Loucy (cell line): ENCODE data around the gene PITX3.
"Not testable (repeated sequence)": the region's sequence is repeated elsewhere in the genome, so short reads cannot be mapped to it uniquely, and the experiment has no call there.

Source experiments
- H2AFZ ChIP-seq: fragments of 200-600 bp; sonication (generic); 2 replicates; pipeline ENCODE4 v1.6.0; 2016; ENCODE audit warnings: antibody characterized with exemption, mild to moderate bottlenecking, low read length, moderate library complexity
- H3F3A ChIP-seq: fragments of 200-600 bp; 2 replicates; pipeline ENCODE4 v1.6.0; 2016; ENCODE audit warnings: antibody characterized with exemption, low read depth, mild to moderate bottlenecking
- H3K27me3 ChIP-seq: fragments of 200-600 bp; sonication (generic); 2 replicates; pipeline ENCODE4 v1.6.1; 2014; ENCODE audit warnings: low read length, mild to moderate bottlenecking; ENCODE audit not compliant: insufficient read depth, poor library complexity, severe bottlenecking
- H3K36me3 ChIP-seq: fragments of 200-600 bp; sonication (generic); 2 replicates; pipeline ENCODE4 v1.6.1; 2016; ENCODE audit warnings: low read length; ENCODE audit not compliant: insufficient read depth
- H3K4me1 ChIP-seq: fragments of 200-600 bp; sonication (generic); 2 replicates; pipeline ENCODE4 v1.5.1; 2014; ENCODE audit warnings: low read length, mild to moderate bottlenecking; ENCODE audit not compliant: insufficient read depth, poor library complexity, severe bottlenecking
- H3K4me2 ChIP-seq: fragments of 200-600 bp; sonication (generic); 2 replicates; pipeline ENCODE4 v1.6.0; 2014; ENCODE audit warnings: antibody characterized with exemption, low read length, low read depth, mild to moderate bottlenecking; ENCODE audit not compliant: poor library complexity, severe bottlenecking
- H3K4me3 ChIP-seq: fragments of 200-600 bp; sonication (generic); 2 replicates; pipeline ENCODE4 v1.5.1; 2014; ENCODE audit warnings: low read length, mild to moderate bottlenecking, mixed read lengths; ENCODE audit not compliant: poor library complexity, severe bottlenecking
- H3K79me2 ChIP-seq: fragments of 200-600 bp; sonication (generic); 2 replicates; pipeline ENCODE4 v1.6.1; 2014; ENCODE audit warnings: low read length; ENCODE audit not compliant: insufficient read depth
- H3K9ac ChIP-seq: fragments of 200-600 bp; sonication (generic); 2 replicates; pipeline ENCODE4 v1.6.0; 2014; ENCODE audit warnings: mild to moderate bottlenecking, low read depth, low read length, moderate library complexity; ENCODE audit not compliant: poor library complexity, severe bottlenecking
- H3K9me2 ChIP-seq: fragments of 200-600 bp; sonication (generic); replicated peaks from 2 replicates; pipeline ENCODE4 v1.6.1; 2016; ENCODE audit warnings: low read depth, low read length, mixed read lengths
- H3K9me3 ChIP-seq: fragments of 200-600 bp; sonication (generic); 2 replicates; pipeline ENCODE4 v1.6.1; 2014; ENCODE audit warnings: mild to moderate bottlenecking, antibody characterized with exemption, low read length, low read depth; ENCODE audit not compliant: insufficient read depth
- H4K20me1 ChIP-seq: fragments of 200-600 bp; sonication (generic); 2 replicates; pipeline ENCODE4 v1.6.0; 2014; ENCODE audit warnings: antibody characterized with exemption, low read length, mild to moderate bottlenecking; ENCODE audit not compliant: insufficient read depth, poor library complexity, severe bottlenecking
- EZH2phosphoT487 ChIP-seq: fragments of 200-600 bp; IDR thresholded peaks from 2 replicates; pipeline ENCODE4 v1.6.1; 2018; ENCODE audit warnings: antibody characterized with exemption, mild to moderate bottlenecking, moderate library complexity, borderline replicate concordance
- TF ChIP-seq, protein P1 (sequence below): fragments of 200-600 bp; sonication (generic); conservative IDR thresholded peaks from 2 replicates; pipeline ENCODE4 v1.5.1; 2014; ENCODE audit warnings: mild to moderate bottlenecking, antibody characterized with exemption, low read length

The PITX3 gene

DNA sequence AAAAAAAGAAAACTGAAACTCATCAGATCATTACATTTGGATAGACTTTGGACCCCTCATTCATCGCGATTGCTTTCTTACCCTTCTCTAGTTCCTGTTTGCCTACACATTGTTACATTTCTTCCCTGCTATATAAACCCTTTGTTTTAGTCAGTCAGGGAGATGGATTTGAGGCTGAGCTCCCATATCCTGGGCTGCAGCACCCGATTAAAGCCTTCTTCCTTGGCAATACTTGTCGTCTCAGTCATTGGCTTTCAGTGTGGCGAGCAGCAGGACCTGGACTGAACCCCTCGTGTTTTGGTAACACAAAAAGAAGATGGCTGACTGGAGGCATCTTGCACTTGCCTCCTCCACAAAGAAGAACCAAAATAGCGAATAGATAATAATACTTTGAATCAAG, 49.4 kb downstream of the PITX3 start:
- TF ChIP-seq EZH2phosphoT487 = no peak
- TF ChIP-seq, protein P1, sequence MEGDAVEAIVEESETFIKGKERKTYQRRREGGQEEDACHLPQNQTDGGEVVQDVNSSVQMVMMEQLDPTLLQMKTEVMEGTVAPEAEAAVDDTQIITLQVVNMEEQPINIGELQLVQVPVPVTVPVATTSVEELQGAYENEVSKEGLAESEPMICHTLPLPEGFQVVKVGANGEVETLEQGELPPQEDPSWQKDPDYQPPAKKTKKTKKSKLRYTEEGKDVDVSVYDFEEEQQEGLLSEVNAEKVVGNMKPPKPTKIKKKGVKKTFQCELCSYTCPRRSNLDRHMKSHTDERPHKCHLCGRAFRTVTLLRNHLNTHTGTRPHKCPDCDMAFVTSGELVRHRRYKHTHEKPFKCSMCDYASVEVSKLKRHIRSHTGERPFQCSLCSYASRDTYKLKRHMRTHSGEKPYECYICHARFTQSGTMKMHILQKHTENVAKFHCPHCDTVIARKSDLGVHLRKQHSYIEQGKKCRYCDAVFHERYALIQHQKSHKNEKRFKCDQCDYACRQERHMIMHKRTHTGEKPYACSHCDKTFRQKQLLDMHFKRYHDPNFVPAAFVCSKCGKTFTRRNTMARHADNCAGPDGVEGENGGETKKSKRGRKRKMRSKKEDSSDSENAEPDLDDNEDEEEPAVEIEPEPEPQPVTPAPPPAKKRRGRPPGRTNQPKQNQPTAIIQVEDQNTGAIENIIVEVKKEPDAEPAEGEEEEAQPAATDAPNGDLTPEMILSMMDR = no peak
- Histone ChIP-seq H3F3A (no peaks in the 10 kb centered on the region), H4K20me1 (no peaks in the 10 kb centered on the region), H3K9me3 (0 out of 2 replicates have a peak, but pooled peaks cover 5% of the 10 kb centered on the region), H3K4me2 (no peak overlapping the region), H3K4me3 (no peak overlapping the region), H3K9me2 (no peaks in the 10 kb centered on the region), H2AFZ (no peak overlapping the region), H3K4me1 (peaks cover 3% of the 10 kb centered on the region), H3K27me3 (no peaks in the 10 kb centered on the region), H3K79me2 (no peaks in the 10 kb centered on the region), H3K9ac (no peak overlapping the region), H3K36me3 (no peaks in the 10 kb centered on the region)

DNA sequence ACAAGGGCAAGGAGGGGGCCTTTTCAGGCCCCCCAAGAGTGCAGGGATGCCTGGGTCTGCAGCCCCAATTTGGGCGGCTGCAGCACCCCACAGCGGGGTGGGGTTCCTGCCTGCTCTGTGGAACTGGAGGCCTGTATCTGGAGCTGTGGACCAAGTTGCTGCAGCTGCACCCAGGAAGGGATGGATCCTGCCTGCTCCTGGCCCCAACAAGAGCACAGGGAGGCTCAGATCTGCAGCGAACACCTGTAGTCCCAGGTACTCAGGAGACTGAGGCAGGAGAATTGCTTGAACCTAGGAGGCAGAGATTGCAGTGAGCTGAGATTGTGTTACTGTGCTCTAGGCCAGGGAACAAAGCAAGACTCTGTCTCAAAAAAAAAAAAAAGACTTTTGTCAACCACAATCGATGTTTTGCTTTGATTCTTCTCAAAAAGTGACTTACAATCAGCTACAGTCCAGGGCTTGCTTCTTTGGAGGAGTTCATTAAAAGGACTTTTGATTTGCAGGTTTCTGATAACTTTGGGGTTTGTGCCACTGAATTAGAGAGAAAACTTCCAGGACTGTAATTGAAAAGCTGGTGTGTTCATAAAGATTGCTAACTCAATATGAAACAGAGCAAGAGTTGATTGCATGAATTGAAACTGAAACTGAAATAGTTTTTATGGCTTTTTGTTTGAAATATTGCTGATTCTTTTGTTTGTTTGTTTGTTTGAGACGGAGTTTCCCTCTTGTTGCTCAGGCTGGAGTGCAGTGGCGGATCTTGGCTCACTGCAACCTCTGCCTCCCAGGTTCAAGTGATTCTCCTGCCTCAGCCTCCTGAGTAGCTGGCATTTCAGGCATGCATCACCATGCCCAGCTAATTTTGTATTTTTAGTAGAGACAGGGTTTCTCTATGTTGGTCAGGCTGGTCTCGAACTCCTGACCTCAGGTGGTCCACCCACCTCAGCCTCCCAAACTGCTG, 52.1 kb downstream of the PITX3 start:
- not testable (repeated sequence) for H3F3A ChIP-seq, H3K9me2 ChIP-seq, H4K20me1 ChIP-seq, H3K36me3 ChIP-seq, H3K9ac ChIP-seq, H3K4me1 ChIP-seq, H3K27me3 ChIP-seq, H3K9me3 ChIP-seq, H3K79me2 ChIP-seq
- Histone ChIP-seq H3K4me3 (peak overlapping the region; percentile 28), H2AFZ (peak overlapping the region; percentile 51), H3K4me2 (peak overlapping the region; percentile 26)

DNA sequence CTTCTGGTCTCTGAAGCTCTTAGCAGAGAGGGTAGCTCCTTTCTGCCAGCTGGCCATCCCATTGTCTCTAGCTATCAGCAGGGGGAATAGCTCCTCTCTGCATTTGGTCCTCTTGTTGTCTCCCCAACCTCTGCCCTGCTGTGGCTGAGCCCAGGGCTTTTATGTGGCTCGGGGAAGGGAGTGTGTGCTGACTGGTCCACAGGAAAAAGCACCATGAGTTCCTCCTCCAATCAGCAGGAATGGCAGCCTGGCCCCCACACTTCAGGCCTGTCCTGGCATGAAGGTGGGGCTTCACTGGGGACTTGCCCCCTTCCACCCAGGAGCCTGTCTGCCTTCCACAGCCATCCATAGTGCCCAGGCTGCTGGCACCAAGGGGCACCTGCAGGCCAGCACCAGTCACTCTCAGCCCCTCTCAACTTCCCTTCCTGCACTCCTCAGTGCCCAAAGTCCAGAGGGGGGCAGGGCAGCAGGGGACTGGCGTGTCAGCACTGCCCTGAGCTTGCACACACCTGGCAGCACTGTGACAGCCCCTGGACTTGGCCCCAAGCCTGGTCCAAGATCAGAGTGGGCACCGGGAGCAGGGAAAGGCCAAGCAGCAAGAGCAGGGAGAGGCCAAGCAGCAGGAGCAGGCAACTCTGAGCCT, 52.9 kb downstream of the PITX3 start:
- peaks cover 3% of the 10 kb centered on the region for H3K27me3 ChIP-seq
- TF ChIP-seq EZH2phosphoT487 = no peak
- TF ChIP-seq, protein P1 = no peak
- no peak overlapping the region for H3K4me2 ChIP-seq
- no peaks in the 10 kb centered on the region for H4K20me1 ChIP-seq
- H3F3A ChIP-seq = no peaks in the 10 kb centered on the region
- no peak overlapping the region for H2AFZ ChIP-seq
- 0 out of 2 replicates have a peak, but pooled peaks cover 5% of the 10 kb centered on the region for H3K9me3 ChIP-seq
- peaks cover 3% of the 10 kb centered on the region for H3K4me1 ChIP-seq
- no peak overlapping the region for H3K4me3 ChIP-seq
- H3K79me2 ChIP-seq = no peaks in the 10 kb centered on the region
- H3K9me2 ChIP-seq = no peaks in the 10 kb centered on the region
- no peaks in the 10 kb centered on the region for H3K36me3 ChIP-seq
- no peak overlapping the region for H3K9ac ChIP-seq
